BJ (cell line): ENCODE data around the gene NFYA. TPM values are rescaled to one million over a fixed set of nuclear protein-coding genes. Genes with fewer than 3 reads are reported as not detected.

Experiments used
- CTCF ChIA-PET: fragments of 350-600 bp; formaldehyde crosslinking; extraction: SDS; loops from one replicate; lab custom pipeline; 2021; ENCODE audit warnings: antibody characterized with exemption, inconsistent platforms; lab: Yijun Ruan, JAX
- POLR2A ChIA-PET: fragments of 300-600 bp; sonication (Branson Sonifier 250); formaldehyde crosslinking; extraction: SDS; loops from one replicate; lab custom pipeline; 2021; ENCODE audit warnings: antibody characterized with exemption; lab: Charles Lee
- DNase-seq: peaks from one replicate; pipeline ENCODE4 v3.0.0-alpha.2; 2011; ENCODE audit warnings: low read depth
- H3K27me3 ChIP-seq: 2 replicates; pipeline ENCODE4 v1.6.0; 2011; ENCODE audit warnings: low read length; ENCODE audit not compliant: control insufficient read depth, insufficient read depth
- H3K36me3 ChIP-seq: 2 replicates; pipeline ENCODE4 v1.5.1; 2011; ENCODE audit warnings: low read length; ENCODE audit not compliant: control insufficient read depth, insufficient read depth
- H3K4me3 ChIP-seq: 2 replicates; pipeline ENCODE4 v1.5.1; 2011; ENCODE audit warnings: low read depth, mild to moderate bottlenecking, control low read depth, low read length
- polyA plus RNA-seq: library from polyadenylated mRNA; depleted of rRNA; stranded (reverse); fragments of >200 nt; gene quantifications from 2 replicates; pipeline ENCODE4 v1.2.3, GENCODE V29; 2011
- TF ChIP-seq, protein P1 (sequence below): IDR thresholded peaks from 2 replicates; pipeline ENCODE4 v1.5.1; 2011; ENCODE audit warnings: low read depth, mild to moderate bottlenecking, control low read depth, inconsistent platforms, low read length, moderate library complexity; ENCODE audit not compliant: insufficient read depth

The NFYA gene
- polyA plus RNA-seq, 1 experiment = 7.6 TPM

DNA sequence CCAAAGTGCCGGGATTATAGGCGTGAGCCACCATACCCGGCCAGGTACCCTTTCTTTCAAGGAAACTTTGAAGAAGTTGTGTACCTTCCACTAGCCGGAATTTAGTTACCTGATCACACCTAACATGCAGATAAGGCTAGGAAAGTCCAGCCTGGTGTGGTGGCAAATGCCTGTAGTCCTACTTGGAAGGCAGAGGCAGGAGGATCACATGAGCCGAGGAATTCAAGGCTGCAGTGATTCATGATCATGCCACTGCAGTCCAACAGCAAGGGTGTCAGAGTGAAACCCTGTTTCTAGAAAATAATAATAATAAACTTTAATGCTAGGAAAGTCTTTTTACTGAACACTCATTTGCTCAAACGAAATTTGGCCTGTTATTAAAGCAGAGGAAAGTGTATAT lies 21.0 kb downstream of the NFYA start:
- ChIA-PET CTCF (interaction anchor here (1.4 to 4.1 kb wide), 4 partner anchors 88 to 227 kb away, joined by 5 to 19 read pairs (median 8); no protein-coding TSS in a partner anchor), POLR2A (no interaction called here)
- H3K36me3 ChIP-seq = peaks cover 9% of the 10 kb centered on the region
- no peak overlapping the region for H3K4me3 ChIP-seq
- TF ChIP-seq, protein P1, sequence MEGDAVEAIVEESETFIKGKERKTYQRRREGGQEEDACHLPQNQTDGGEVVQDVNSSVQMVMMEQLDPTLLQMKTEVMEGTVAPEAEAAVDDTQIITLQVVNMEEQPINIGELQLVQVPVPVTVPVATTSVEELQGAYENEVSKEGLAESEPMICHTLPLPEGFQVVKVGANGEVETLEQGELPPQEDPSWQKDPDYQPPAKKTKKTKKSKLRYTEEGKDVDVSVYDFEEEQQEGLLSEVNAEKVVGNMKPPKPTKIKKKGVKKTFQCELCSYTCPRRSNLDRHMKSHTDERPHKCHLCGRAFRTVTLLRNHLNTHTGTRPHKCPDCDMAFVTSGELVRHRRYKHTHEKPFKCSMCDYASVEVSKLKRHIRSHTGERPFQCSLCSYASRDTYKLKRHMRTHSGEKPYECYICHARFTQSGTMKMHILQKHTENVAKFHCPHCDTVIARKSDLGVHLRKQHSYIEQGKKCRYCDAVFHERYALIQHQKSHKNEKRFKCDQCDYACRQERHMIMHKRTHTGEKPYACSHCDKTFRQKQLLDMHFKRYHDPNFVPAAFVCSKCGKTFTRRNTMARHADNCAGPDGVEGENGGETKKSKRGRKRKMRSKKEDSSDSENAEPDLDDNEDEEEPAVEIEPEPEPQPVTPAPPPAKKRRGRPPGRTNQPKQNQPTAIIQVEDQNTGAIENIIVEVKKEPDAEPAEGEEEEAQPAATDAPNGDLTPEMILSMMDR = no peak
- no peaks in the 10 kb centered on the region for H3K27me3 ChIP-seq
- DNase-seq = no peak

DNA sequence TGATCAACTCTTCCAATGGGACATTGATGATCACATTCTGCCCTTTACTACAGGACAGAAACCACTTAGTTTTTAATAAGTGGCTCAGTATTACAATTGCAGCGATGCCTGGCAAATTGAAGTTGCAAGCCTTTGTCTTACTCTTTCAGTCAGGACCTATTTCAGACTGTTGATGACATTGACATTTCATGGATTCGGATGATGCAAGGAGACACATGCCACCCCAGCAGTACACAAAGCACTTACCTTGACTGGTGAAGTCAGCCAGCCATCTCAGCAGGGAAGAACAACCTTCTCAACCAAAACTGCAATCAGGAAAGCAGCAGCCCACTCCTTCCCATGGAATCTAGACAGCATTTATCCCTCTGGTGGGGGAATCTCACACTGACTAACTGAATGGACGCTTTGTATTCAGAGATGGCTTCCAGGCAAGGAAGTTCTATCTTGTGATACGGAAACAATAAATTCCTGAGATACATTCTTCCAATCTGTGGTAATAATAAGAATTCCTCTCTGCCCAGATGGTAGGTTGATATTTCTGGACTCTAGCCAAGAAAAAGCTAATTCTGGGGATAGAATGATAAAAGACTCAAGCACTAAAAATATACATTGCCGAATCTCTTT lies 24.8 kb downstream of the NFYA start:
- peaks cover 6% of the 10 kb centered on the region for H3K36me3 ChIP-seq
- ChIA-PET CTCF (interaction anchor here (1.1 to 1.6 kb wide), 2 partner anchors 10 to 15 kb away, joined by 3 to 4 read pairs; no protein-coding TSS in a partner anchor), POLR2A (no interaction called here)

GRCh38 chr6:41098366-41098765 lies 25.6 kb downstream of the NFYA start:
- H3K27me3 ChIP-seq = no peaks in the 10 kb centered on the region
- ChIA-PET POLR2A (no interaction called here), CTCF (interaction anchor here (0.8 to 1.6 kb wide), 4 partner anchors 11 to 83 kb away, joined by 3 to 4 read pairs (median 3); no protein-coding TSS in a partner anchor)
- no peak for DNase-seq
- TF ChIP-seq, protein P1 = no peak
- H3K4me3 ChIP-seq = no peak overlapping the region
- H3K36me3 ChIP-seq = peaks cover 6% of the 10 kb centered on the region

More for the DNA sequence above, 24.8 kb downstream of the NFYA start:
- peak; percentile 43 for DNase-seq
- Histone ChIP-seq H3K27me3 (no peaks in the 10 kb centered on the region), H3K4me3 (no peak overlapping the region)
- TF ChIP-seq, protein P1 = peak; percentile 33

DNA sequence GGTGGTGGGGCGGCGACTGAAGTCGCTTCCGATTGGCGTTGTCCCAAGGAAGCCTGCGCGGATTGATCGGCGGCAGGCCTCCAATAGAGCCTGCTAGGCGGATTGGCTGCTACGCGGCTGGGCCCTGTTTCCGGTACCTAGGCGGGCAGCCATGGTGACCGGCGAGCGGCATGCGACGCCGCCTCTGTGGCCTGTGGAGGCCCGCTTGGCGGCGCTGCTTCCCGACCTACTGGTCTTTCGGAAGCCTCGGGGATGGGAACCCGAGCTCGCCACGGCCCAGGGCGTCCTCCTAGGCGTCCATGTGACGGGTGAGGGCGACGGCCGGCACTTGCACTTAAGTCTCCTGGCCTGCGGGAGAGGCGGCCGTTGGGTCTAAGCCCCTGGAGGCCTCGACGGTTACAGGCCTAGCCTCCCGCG lies 28.1 kb downstream of the NFYA start:
- TF ChIP-seq, protein P1 = no peak
- Histone ChIP-seq H3K4me3 (no peak overlapping the region), H3K27me3 (no peaks in the 10 kb centered on the region), H3K36me3 (peaks cover 3% of the 10 kb centered on the region)
- ChIA-PET CTCF (interaction anchor here (1.6 kb wide), 1 partner anchor 82 kb away, joined by 5 read pairs; no protein-coding TSS in a partner anchor), POLR2A (no interaction called here)
- no peak for DNase-seq

- H3K27me3 ChIP-seq = no peaks in the 10 kb centered on the region
- peaks cover 2% of the 10 kb centered on the region for H3K36me3 ChIP-seq
- ChIA-PET CTCF (interaction anchor here (0.7 to 3.0 kb wide), 6 partner anchors 12 to 216 kb away, joined by 3 to 8 read pairs (median 4); no protein-coding TSS in a partner anchor), POLR2A (no interaction called here)
- TF ChIP-seq, protein P1 = no peak
- DNase-seq = no peak
- no peak overlapping the region for H3K4me3 ChIP-seq
Measured at GRCh38 chr6:41103847-41104246, 31.1 kb downstream of the NFYA start.
